Measurements from ENCODE around the gene PHLPP1. TPM values are rescaled to one million over a fixed set of nuclear protein-coding genes. Genes with fewer than 3 reads are reported as not detected.

The PHLPP1 gene
- total RNA-seq, 6 donors from 2014 or later, result 8.2 to 15.5 (median 13.2) TPM

DNA sequence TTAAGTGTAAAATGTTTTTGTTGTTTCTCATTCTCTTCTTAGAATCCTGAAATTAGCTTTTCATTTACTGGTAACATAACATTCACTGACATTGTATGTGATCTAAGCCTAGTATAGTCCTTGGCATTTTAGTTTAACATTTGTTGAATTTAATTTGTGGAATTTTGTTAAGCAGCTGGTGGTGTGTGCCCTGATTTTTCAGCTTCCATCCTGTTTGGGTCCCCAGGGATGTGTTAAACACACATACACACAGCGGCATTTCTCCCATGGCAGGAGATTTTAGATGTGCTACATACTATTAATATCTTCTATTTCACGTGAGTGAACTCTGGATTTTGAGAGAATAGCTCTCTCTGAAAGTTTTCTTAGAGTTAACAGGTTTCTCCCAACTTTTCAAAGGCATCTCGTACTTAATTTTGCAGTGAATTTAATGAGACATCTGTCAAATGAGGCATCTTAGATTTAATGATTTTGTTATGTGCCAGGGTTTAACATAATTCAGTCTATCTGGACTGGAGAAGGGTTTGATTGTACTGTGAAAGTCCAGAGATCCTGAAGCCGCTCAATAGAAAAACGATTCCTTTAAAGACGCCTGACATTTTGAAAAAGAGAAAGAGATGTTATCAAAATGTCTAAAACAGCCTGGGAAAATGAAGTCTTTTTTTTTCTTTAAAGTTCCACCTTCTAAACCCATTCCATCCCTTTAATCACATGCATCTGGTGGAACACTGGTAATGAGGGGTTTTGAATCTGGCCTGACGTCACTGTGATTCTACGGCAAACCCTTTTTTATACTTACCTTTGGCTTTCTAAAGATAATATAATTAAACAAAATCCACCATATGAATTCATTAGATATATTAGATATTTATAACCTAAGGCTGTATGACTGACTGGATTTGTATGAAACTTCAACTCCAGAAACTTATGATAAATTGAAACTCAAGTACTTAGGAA lies 6.8 kb downstream of the PHLPP1 start:
- Histone ChIP-seq H3K4me3 (no peak overlapping the region), H3K4me1 (peaks cover 5 to 30% (median 21%) of the 10 kb centered on the region in 4 donors), H3K36me3 (no peaks in the 10 kb centered on the region), H3K27me3 (no peaks in the 10 kb centered on the region), H3K9me3 (no peaks in the 10 kb centered on the region), H3K27ac (no peak overlapping the region)
- ATAC-seq (ENCODE audit: low FRiP score in 2 of 2), result no peak
- WGBS, 2 donors, result 88 to 90% methylated on average over 8 of the region's 8 CpGs
- no peak for DNase-seq
- TF ChIP-seq EP300 (IDR thresholded peaks at IDR 0.05) (no peak), POLR2AphosphoS5 (IDR thresholded peaks at IDR 0.05) (no peak)
- TF ChIP-seq, protein P1, sequence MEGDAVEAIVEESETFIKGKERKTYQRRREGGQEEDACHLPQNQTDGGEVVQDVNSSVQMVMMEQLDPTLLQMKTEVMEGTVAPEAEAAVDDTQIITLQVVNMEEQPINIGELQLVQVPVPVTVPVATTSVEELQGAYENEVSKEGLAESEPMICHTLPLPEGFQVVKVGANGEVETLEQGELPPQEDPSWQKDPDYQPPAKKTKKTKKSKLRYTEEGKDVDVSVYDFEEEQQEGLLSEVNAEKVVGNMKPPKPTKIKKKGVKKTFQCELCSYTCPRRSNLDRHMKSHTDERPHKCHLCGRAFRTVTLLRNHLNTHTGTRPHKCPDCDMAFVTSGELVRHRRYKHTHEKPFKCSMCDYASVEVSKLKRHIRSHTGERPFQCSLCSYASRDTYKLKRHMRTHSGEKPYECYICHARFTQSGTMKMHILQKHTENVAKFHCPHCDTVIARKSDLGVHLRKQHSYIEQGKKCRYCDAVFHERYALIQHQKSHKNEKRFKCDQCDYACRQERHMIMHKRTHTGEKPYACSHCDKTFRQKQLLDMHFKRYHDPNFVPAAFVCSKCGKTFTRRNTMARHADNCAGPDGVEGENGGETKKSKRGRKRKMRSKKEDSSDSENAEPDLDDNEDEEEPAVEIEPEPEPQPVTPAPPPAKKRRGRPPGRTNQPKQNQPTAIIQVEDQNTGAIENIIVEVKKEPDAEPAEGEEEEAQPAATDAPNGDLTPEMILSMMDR (IDR thresholded peaks at IDR 0.05), result no peak

- 69 to 82% methylated on average over 5 of the region's 5 CpGs for WGBS, 2 donors
- Histone ChIP-seq H3K4me3 (no peak overlapping the region), H3K27me3 (no peaks in the 10 kb centered on the region), H3K27ac (no peak overlapping the region), H3K9me3 (no peaks in the 10 kb centered on the region), H3K36me3 (no peaks in the 10 kb centered on the region), H3K4me1 (peaks cover 5 to 18% (median 11%) of the 10 kb centered on the region in 4 donors)
- no peak for ATAC-seq (ENCODE audit: low FRiP score in 2 of 2)
- TF ChIP-seq POLR2AphosphoS5 (IDR thresholded peaks at IDR 0.05), result no peak
- TF ChIP-seq EP300 (IDR thresholded peaks at IDR 0.05), result no peak
- TF ChIP-seq, protein P1 (IDR thresholded peaks at IDR 0.05), result no peak
- no peak for TF ChIP-seq POLR2A (IDR thresholded peaks at IDR 0.05)
- DNase-seq, result no peak
These were observed 8.4 kb downstream of the PHLPP1 start for GRCh38 chr18:62723666-62724281.

DNA sequence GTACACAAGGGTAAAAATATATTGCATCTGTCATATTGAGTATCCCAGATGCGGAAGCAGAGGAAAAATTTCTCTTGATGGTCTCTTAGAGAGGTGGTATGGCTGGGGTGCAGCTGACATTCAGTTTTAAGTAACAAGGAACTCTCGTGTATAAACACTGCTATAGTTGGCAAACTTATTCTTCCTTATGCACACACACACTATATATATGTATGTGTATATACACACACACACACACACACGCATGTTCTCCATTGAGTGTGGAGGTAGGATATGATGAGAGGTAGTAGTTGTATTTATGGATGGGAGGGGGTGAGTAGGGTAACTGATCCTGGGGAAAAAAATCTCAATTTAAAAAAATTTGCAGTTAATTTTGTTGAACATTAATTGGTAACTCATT lies 10.6 kb downstream of the PHLPP1 start:
- no peak overlapping the region for H3K4me3 ChIP-seq
- DNase-seq (no peak), ATAC-seq (ENCODE audit: low FRiP score in 2 of 2) (no peak)
- TF ChIP-seq EP300 (IDR thresholded peaks at IDR 0.05) (no peak), POLR2AphosphoS5 (IDR thresholded peaks at IDR 0.05) (no peak), POLR2A (IDR thresholded peaks at IDR 0.05) (no peak)
- TF ChIP-seq, protein P1 (IDR thresholded peaks at IDR 0.05), result no peak
- H3K27me3 ChIP-seq, result no peaks in the 10 kb centered on the region
- WGBS, 2 donors, result 72 to 79% methylated on average over 3 of the region's 3 CpGs
- H3K4me1 ChIP-seq, result peaks cover 5 to 9% (median 6%) of the 10 kb centered on the region in 4 donors
- H3K9me3 ChIP-seq, result no peaks in the 10 kb centered on the region
- no peak overlapping the region for H3K27ac ChIP-seq
- no peaks in the 10 kb centered on the region for H3K36me3 ChIP-seq

GRCh38 chr18:62728254-62728653 lies 12.9 kb downstream of the PHLPP1 start:
- ATAC-seq (ENCODE audit: low FRiP score in 2 of 2), result no peak
- Histone ChIP-seq H3K27me3 (no peaks in the 10 kb centered on the region), H3K4me3 (no peak overlapping the region), H3K36me3 (no peaks in the 10 kb centered on the region), H3K9me3 (peaks cover 0 to 4% (median 0%) of the 10 kb centered on the region in 4 donors), H3K27ac (no peak overlapping the region), H3K4me1 (peaks cover 5 to 9% (median 6%) of the 10 kb centered on the region in 4 donors)
- TF ChIP-seq EP300 (IDR thresholded peaks at IDR 0.05), result no peak
- DNase-seq, result no peak
- WGBS, 2 donors, result 100% methylated on average over 2 of the region's 2 CpGs

All from upper lobe of left lung (tissue), 6 donors.